SK-N-SH (cell line): Measurements from ENCODE around the gene NXF2B. TPM values are rescaled to one million over a fixed set of nuclear protein-coding genes. Genes with fewer than 3 reads are reported as not detected.

Source experiments
- CTCF ChIA-PET: fragments of 300-600, 350-600 bp; formaldehyde crosslinking; extraction: SDS; loops from one replicate; lab custom pipeline; 2021; lab: Yijun Ruan, JAX
- POLR2A ChIA-PET: fragments of 350-600 bp; sonication (Branson Sonifier 250); formaldehyde crosslinking; extraction: SDS; loops from one replicate; lab custom pipeline; 2020; ENCODE audit warnings: antibody characterized with exemption, inconsistent platforms; lab: Yijun Ruan, JAX
- DNase-seq: peaks from one replicate; pipeline ENCODE4 v3.0.0; 2012
- H2AFZ ChIP-seq: fragments of 200-600 bp; sonication (generic); 2 replicates; pipeline ENCODE4 v1.8.1; 2016; ENCODE audit warnings: antibody characterized with exemption, mild to moderate bottlenecking, low read depth
- H3F3A ChIP-seq: fragments of 200-600 bp; sonication (generic); replicated peaks from 2 replicates; pipeline ENCODE3; 2016; ENCODE audit warnings: antibody characterized with exemption, mild to moderate bottlenecking; ENCODE audit not compliant: insufficient read depth
- H3K27ac ChIP-seq, 2 experiments: fragments of 200-500 bp in 1 of 2; fragments of 200-600 bp in 1 of 2; sonication (Bioruptor generic) in 1 of 2; sonication (generic), shearing (Covaris generic) in 1 of 2; 2 replicates each; pipeline versions ENCODE4 v1.5.1 to v1.6.1; 2014 to 2016; ENCODE audit warnings: low read depth in 2 of 2, inconsistent platforms in 1 of 2, low read length in 1 of 2, mild to moderate bottlenecking in 1 of 2, mixed read lengths in 1 of 2
- H3K27me3 ChIP-seq: fragments of 200-600 bp; sonication (generic), shearing (Covaris generic); 2 replicates; pipeline ENCODE4 v1.6.1; 2016; ENCODE audit warnings: mixed run types; ENCODE audit not compliant: insufficient read depth
- H3K36me3 ChIP-seq, 2 experiments: fragments of 200-500 bp in 1 of 2; fragments of 200-600 bp in 1 of 2; sonication (Bioruptor generic) in 1 of 2; sonication (generic) in 1 of 2; replicated peaks in 1 of 2; 2 replicates each; pipeline versions ENCODE3 to v1.5.1; 2014 to 2016; ENCODE audit warnings: low read length in 1 of 2, mild to moderate bottlenecking in 1 of 2; ENCODE audit not compliant: insufficient read depth in 2 of 2, control insufficient read depth in 1 of 2
- H3K4me1 ChIP-seq, 2 experiments: fragments of 200-500 bp in 1 of 2; fragments of 200-600 bp in 1 of 2; sonication (Bioruptor generic) in 1 of 2; sonication (generic), shearing (Covaris generic) in 1 of 2; 2 replicates each; pipeline versions ENCODE4 v1.5.1 to v1.6.1; 2014 to 2016; ENCODE audit warnings: low read depth in 1 of 2, low read length in 1 of 2, mixed run types in 1 of 2; ENCODE audit not compliant: insufficient read depth in 2 of 2, control insufficient read depth in 1 of 2
- H3K4me2 ChIP-seq: fragments of 200-600 bp; sonication (generic), shearing (Covaris generic); 2 replicates; pipeline ENCODE4 v1.6.1; 2017; ENCODE audit warnings: mixed run types
- H3K4me3 ChIP-seq, 2 experiments: fragments of 200-500 bp in 1 of 2; fragments of 200-600 bp in 1 of 2; sonication (Bioruptor generic) in 1 of 2; sonication (generic), shearing (Covaris generic) in 1 of 2; 2 replicates each; pipeline versions ENCODE4 v1.5.1 to v1.8.1; 2014 to 2016; ENCODE audit warnings: low read depth in 2 of 2, inconsistent platforms in 1 of 2, low read length in 1 of 2, mild to moderate bottlenecking in 1 of 2, mixed read lengths in 1 of 2, moderate library complexity in 1 of 2
- H3K79me2 ChIP-seq: fragments of 200-600 bp; sonication (generic); 2 replicates; pipeline ENCODE4 v1.8.1; 2017; ENCODE audit warnings: mild to moderate bottlenecking; ENCODE audit not compliant: insufficient read depth
- H3K9ac ChIP-seq: fragments of 200-600 bp; sonication (generic); 2 replicates; pipeline ENCODE4 v1.6.1; 2017; ENCODE audit warnings: mixed run types
- H3K9me2 ChIP-seq: fragments of 200-600 bp; sonication (generic); 2 replicates; pipeline ENCODE4 v1.6.1; 2017; ENCODE audit warnings: mixed run types
- H3K9me3 ChIP-seq: fragments of 200-600 bp; sonication (generic); 2 replicates; pipeline ENCODE4 v1.6.1; 2017; ENCODE audit warnings: mixed run types, mild to moderate bottlenecking, moderate library complexity
- H4K20me1 ChIP-seq: fragments of 200-600 bp; sonication (generic); 2 replicates; pipeline ENCODE4 v1.6.1; 2017; ENCODE audit warnings: mild to moderate bottlenecking, mixed run types; ENCODE audit not compliant: insufficient read depth
- MEF2A ChIP-seq: IDR thresholded peaks from 2 replicates; pipeline ENCODE4 v1.4.0; 2012; ENCODE audit warnings: low read depth, borderline replicate concordance
- RAD21 ChIP-seq: IDR thresholded peaks from 2 replicates; pipeline ENCODE4 v1.6.1; 2012; ENCODE audit warnings: mild to moderate bottlenecking, low read length
- RCOR1 ChIP-seq: fragments of 150-350 bp; IDR thresholded peaks from 2 replicates; pipeline ENCODE4 v1.6.1; 2017; ENCODE audit warnings: antibody characterized with exemption, low read length
- RFX5 ChIP-seq: IDR thresholded peaks from 2 replicates; pipeline ENCODE4 v1.6.1; 2012; ENCODE audit warnings: mild to moderate bottlenecking, improper control_type of control experiment, low read length
- TAF1 ChIP-seq: IDR thresholded peaks from 2 replicates; pipeline ENCODE4 v1.6.1; 2012; ENCODE audit warnings: low read depth, mild to moderate bottlenecking, low read length, moderate library complexity, borderline replicate concordance
- TCF12 ChIP-seq: IDR thresholded peaks from 2 replicates; pipeline ENCODE4 v1.4.0; 2012
- whole genome bisulfite sequencing: methylation state at CpG from one replicate; pipeline ENCODE4 v1.1.6; 2017; ENCODE audit warnings: low lambda C conversion rate; 5-methylcytosine and 5-hydroxymethylcytosine counted together
- polyA plus RNA-seq, 3 experiments: library from polyadenylated mRNA; depleted of rRNA; stranded (reverse); fragments of >200 nt; gene quantifications; 2 replicates each; pipeline ENCODE4 v1.2.3, GENCODE V29; 2012
- TF ChIP-seq, protein P1 (sequence below): fragments of 200-600 bp; sonication (generic); IDR thresholded peaks from 2 replicates; pipeline ENCODE4 v1.6.1; 2017; ENCODE audit warnings: antibody characterized with exemption, mild to moderate bottlenecking, moderate library complexity
- TF ChIP-seq, protein P2 (sequence below): IDR thresholded peaks from 2 replicates; pipeline ENCODE4 v1.4.0; 2012; ENCODE audit warnings: low read depth

NXF2B gene
- polyA plus RNA-seq, 1 of the 3 experiments (the other 2 are of a cell fraction) = not detected

DNA sequence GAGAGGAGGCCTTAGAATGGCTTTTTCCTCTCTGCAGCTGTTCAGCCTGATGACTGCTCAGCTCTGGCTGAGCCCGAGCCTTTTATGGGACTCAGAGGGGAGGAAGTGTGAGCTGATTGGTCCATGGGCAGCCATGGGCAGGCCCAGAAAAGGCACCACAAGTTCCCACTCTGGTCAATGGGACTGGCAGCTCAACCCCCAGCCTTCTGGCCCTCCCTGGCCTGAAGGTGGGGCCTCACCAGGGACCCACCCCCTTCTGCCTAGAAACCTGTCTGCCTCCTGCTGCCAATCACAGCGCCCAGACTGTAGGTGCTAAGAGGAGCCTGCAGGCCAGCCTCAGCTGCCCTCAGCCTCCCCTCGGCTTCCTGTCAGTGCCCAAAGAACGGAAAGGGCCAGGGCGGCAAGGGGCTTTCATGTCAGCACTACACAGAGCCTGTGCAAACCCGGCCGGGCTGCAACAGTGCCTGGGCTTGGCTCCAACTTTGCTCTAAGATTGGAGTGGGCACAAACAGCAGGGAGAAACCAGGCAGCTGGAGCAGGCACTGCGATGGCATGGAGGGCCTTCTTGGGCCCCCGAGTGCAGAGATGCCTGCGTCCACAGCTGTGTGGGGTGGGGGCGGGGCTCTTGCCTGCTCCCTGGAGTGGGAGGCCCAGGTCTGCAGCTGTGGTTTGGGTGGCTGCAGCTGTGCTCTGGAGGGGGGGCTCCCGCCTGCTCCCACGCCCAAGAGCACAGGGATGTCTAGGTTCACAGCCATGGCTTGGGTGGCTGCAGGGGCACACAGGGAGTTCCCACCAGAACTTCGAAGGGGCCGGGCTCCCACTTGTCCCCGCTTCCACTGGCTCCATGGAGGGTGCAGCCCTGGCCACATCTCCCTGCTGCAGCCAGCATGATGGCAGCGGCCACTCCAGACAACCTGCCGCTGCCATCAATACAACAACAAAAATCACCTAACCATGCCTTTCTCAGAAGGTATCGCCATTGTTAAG, 100.2 kb downstream of the NXF2B start:
- no peaks in the 10 kb centered on the region for H4K20me1 ChIP-seq
- H3K4me1 ChIP-seq = no peaks in the 10 kb centered on the region
- WGBS = 24% methylated on average over 12 of the region's 19 CpGs
- no peaks in the 10 kb centered on the region for H3F3A ChIP-seq
- H3K9ac ChIP-seq = no peak overlapping the region
- no peak for DNase-seq
- H3K27ac ChIP-seq = no peak overlapping the region
- CTCF ChIA-PET = no interaction called here
- H2AFZ ChIP-seq = no peak overlapping the region
- H3K79me2 ChIP-seq = no peaks in the 10 kb centered on the region
- H3K27me3 ChIP-seq = no peaks in the 10 kb centered on the region
- no peaks in the 10 kb centered on the region for H3K9me3 ChIP-seq
- no peak for TF ChIP-seq TAF1
- TF ChIP-seq, protein P1, sequence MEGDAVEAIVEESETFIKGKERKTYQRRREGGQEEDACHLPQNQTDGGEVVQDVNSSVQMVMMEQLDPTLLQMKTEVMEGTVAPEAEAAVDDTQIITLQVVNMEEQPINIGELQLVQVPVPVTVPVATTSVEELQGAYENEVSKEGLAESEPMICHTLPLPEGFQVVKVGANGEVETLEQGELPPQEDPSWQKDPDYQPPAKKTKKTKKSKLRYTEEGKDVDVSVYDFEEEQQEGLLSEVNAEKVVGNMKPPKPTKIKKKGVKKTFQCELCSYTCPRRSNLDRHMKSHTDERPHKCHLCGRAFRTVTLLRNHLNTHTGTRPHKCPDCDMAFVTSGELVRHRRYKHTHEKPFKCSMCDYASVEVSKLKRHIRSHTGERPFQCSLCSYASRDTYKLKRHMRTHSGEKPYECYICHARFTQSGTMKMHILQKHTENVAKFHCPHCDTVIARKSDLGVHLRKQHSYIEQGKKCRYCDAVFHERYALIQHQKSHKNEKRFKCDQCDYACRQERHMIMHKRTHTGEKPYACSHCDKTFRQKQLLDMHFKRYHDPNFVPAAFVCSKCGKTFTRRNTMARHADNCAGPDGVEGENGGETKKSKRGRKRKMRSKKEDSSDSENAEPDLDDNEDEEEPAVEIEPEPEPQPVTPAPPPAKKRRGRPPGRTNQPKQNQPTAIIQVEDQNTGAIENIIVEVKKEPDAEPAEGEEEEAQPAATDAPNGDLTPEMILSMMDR = no peak
- H3K36me3 ChIP-seq = no peaks in the 10 kb centered on the region
- no peak overlapping the region for H3K4me2 ChIP-seq
- H3K4me3 ChIP-seq = no peak overlapping the region
- POLR2A ChIA-PET = no interaction called here
- no peaks in the 10 kb centered on the region for H3K9me2 ChIP-seq

DNA sequence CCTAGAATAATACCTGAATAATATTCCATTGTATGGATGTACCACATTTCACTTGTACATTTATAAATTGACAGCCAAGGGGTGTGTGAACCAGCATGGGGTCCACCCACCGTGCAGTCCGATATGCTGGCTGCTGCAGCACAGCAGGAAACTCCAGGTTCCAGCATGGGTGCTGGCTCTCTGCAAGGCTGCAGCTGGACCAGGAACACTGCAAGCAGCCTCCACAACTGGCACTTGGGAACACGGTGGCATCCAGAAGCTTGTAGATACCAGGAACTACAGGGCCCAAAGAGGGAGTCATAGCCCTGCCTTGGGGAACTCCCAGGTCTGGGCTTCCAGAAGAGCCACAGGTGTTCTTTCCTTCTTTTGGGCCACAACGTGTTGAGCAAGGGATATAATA, 101.6 kb downstream of the NXF2B start:
- H2AFZ ChIP-seq = no peak overlapping the region
- no peak overlapping the region for H3K27ac ChIP-seq
- H3K79me2 ChIP-seq = no peaks in the 10 kb centered on the region
- no peak for DNase-seq
- H3K9me2 ChIP-seq = no peaks in the 10 kb centered on the region
- no peaks in the 10 kb centered on the region for H3F3A ChIP-seq
- H3K27me3 ChIP-seq = no peaks in the 10 kb centered on the region
- H3K9ac ChIP-seq = no peak overlapping the region
- no peaks in the 10 kb centered on the region for H3K36me3 ChIP-seq
- H3K9me3 ChIP-seq = no peaks in the 10 kb centered on the region
- no peak overlapping the region for H3K4me3 ChIP-seq
- ChIA-PET POLR2A (no interaction called here), CTCF (no interaction called here)
- WGBS = 33% methylated on average over 3 of the region's 4 CpGs
- no peaks in the 10 kb centered on the region for H3K4me1 ChIP-seq
- no peak for TF ChIP-seq RFX5
- TF ChIP-seq TCF12 = no peak
- no peak for TF ChIP-seq MEF2A
- no peak for TF ChIP-seq RAD21
- TF ChIP-seq, protein P2, sequence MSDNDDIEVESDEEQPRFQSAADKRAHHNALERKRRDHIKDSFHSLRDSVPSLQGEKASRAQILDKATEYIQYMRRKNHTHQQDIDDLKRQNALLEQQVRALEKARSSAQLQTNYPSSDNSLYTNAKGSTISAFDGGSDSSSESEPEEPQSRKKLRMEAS = no peak
- no peak for TF ChIP-seq RCOR1
- TF ChIP-seq, all 33 proteins: peak for 0
- Histone ChIP-seq H4K20me1 (no peaks in the 10 kb centered on the region), H3K4me2 (no peak overlapping the region)

Other genes starting within 250 kb of the NXF2B start
- not detected in 2 replicates for gene TCP11X1, start 224.7 kb downstream of the NXF2B start, polyA plus RNA-seq (2012; rRNA removed)
- not detected in 2 replicates for gene NXF2, start 192.8 kb downstream of the NXF2B start, polyA plus RNA-seq (2012; rRNA removed)
- gene TCP11X2, start 31.8 kb upstream of the NXF2B start, polyA plus RNA-seq (2012; rRNA removed) = not detected in 2 replicates
- gene TMSB15A, start 76.7 kb upstream of the NXF2B start, polyA plus RNA-seq (2012; rRNA removed) = 16.6 and 17.2 TPM in 2 replicates
- gene ARMCX5, start 159.5 kb upstream of the NXF2B start, polyA plus RNA-seq (2012; rRNA removed) = 9.6 and 14.0 TPM in 2 replicates
- 2.7 and 3.2 TPM in 2 replicates for gene GPRASP1, start 211.5 kb upstream of the NXF2B start, polyA plus RNA-seq (2012; rRNA removed)